Gastrocnemius medialis (tissue), 4 donors: ENCODE results near the gene EXOC6. TPM values are rescaled to one million over a fixed set of nuclear protein-coding genes. Genes with fewer than 3 reads are reported as not detected.

Experiments
- ATAC-seq, 2 donors: fragments of 150-250 bp; one replicate each; pipeline ENCODE4 v1.9.1; 2016
- DNase-seq, 2 donors: peaks; one replicate each; pipeline ENCODE4 v3.0.0-alpha.2; 2019
- H3K27ac ChIP-seq, 4 donors: fragments of 200-600 bp; sonication (generic); 1 replicate in 1 of 4; 2 replicates in 3 of 4; pipeline ENCODE4 v1.5.1; 2016 to 2018; ENCODE audit warnings: mild to moderate bottlenecking in 2 of 4, moderate library complexity in 1 of 4
- H3K27me3 ChIP-seq, 3 donors: fragments of 200-600 bp; sonication (generic) in 2 of 3; 1 replicate in 1 of 3; 2 replicates in 2 of 3; pipeline versions ENCODE4 v1.5.1 to v1.6.0; 2016 to 2019; ENCODE audit warnings: mild to moderate bottlenecking in 1 of 3, moderate library complexity in 1 of 3
- H3K36me3 ChIP-seq, 2 donors: fragments of 200-600 bp; sonication (generic) in 1 of 2; one replicate each; pipeline ENCODE4 v1.5.1; 2017 to 2018
- H3K4me1 ChIP-seq, 2 donors: fragments of 200-600 bp; sonication (generic) in 1 of 2; one replicate each; pipeline ENCODE4 v1.5.1; 2016 to 2017; ENCODE audit warnings: mild to moderate bottlenecking in 2 of 2
- H3K4me3 ChIP-seq, 4 donors: fragments of 200-600 bp; sonication (generic) in 3 of 4; 1 replicate in 1 of 4; 2 replicates in 3 of 4; pipeline ENCODE4 v1.5.1; 2016 to 2019; ENCODE audit warnings: mild to moderate bottlenecking in 2 of 4
- H3K9me3 ChIP-seq, 3 donors: fragments of 200-600 bp; sonication (generic) in 2 of 3; 1 replicate in 1 of 3; 2 replicates in 2 of 3; pipeline ENCODE4 v1.5.1; 2016 to 2019
- POLR2A ChIP-seq, 2 donors: fragments of 450-650 bp; IDR thresholded peaks; one replicate each; pipeline ENCODE4 v1.6.1; 2017; ENCODE audit warnings: antibody characterized with exemption in 2 of 2, mild to moderate bottlenecking in 2 of 2, moderate library complexity in 2 of 2
- in situ Hi-C, 4 donors: fragments of 200-750 bp; cut with MboI; loops; one replicate each; pipeline versions ENCODE4 v1.15.0 to v1.8.0; 2017; ENCODE audit warnings: low sequenced_read_pairs in 4 of 4
- intact Hi-C: fragments of 100-400 bp; cut with DNase I; formaldehyde crosslinking; loops from one replicate; pipeline ENCODE4 v1.15.1; 2023; ENCODE audit warnings: low total_unique reads
- total RNA-seq, 4 donors: library from RNA; depleted of rRNA; stranded (reverse); fragments of >200 nt; gene quantifications; one replicate each; pipeline versions ENCODE4 v1.1.0 to v1.2.3, GENCODE V29; 2016
- TF ChIP-seq, protein P1 (sequence below), 5 experiments: fragments of 450-650 bp in 3 of 5; fragments of 200-600 bp in 2 of 5; sonication (generic) in 2 of 5; IDR thresholded peaks in 4 of 5; conservative IDR thresholded peaks in 1 of 5; 1 replicate in 4 of 5; 2 replicates in 1 of 5; pipeline ENCODE4 v1.5.1; 2016 to 2019; ENCODE audit warnings: antibody characterized with exemption in 5 of 5, mild to moderate bottlenecking in 3 of 5, moderate library complexity in 3 of 5

EXOC6 gene
- total RNA-seq, 4 donors from 2014 or later, result 11.8 to 16.8 (median 14.6) TPM

DNA sequence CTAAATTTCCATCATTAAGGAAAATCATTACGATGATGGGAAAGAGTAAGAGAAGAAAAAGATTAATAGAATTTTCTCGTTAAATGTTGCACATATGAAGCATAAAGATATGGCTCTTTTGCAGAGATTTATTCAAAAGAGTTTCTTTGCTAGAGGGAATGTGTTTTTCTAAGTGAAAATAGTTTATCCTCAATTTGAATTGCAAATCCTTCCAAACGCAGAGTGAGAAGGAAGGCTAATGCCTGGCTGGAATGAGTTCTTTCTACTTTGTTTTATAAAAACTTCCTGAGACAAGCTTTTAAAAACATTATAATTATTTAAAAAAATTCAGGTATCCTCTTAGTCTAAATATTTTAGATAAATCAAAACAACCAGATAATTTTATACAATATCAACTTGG, 239.5 kb downstream of the EXOC6 start:
- H3K36me3 ChIP-seq, result no peaks in the 10 kb centered on the region
- TF ChIP-seq POLR2A (IDR thresholded peaks at IDR 0.05), result no peak
- TF ChIP-seq, protein P1, sequence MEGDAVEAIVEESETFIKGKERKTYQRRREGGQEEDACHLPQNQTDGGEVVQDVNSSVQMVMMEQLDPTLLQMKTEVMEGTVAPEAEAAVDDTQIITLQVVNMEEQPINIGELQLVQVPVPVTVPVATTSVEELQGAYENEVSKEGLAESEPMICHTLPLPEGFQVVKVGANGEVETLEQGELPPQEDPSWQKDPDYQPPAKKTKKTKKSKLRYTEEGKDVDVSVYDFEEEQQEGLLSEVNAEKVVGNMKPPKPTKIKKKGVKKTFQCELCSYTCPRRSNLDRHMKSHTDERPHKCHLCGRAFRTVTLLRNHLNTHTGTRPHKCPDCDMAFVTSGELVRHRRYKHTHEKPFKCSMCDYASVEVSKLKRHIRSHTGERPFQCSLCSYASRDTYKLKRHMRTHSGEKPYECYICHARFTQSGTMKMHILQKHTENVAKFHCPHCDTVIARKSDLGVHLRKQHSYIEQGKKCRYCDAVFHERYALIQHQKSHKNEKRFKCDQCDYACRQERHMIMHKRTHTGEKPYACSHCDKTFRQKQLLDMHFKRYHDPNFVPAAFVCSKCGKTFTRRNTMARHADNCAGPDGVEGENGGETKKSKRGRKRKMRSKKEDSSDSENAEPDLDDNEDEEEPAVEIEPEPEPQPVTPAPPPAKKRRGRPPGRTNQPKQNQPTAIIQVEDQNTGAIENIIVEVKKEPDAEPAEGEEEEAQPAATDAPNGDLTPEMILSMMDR (IDR thresholded peaks at IDR 0.05 in 4 of 5, conservative IDR thresholded peaks at IDR 0.05 in 1 of 5), result no peak
- ATAC-seq, result no peak
- no peak overlapping the region for H3K27ac ChIP-seq
- intact Hi-C loops, result no loop called here
- no peaks in the 10 kb centered on the region for H3K4me1 ChIP-seq
- H3K27me3 ChIP-seq, result no peaks in the 10 kb centered on the region
- in situ Hi-C loops, result loop anchor here in 1 of 4 donors (25.0 kb wide), 1 partner anchor 424 kb away; no protein-coding TSS in a partner anchor
- no peaks in the 10 kb centered on the region for H3K9me3 ChIP-seq
- DNase-seq, result no peak
- no peak overlapping the region for H3K4me3 ChIP-seq

DNA sequence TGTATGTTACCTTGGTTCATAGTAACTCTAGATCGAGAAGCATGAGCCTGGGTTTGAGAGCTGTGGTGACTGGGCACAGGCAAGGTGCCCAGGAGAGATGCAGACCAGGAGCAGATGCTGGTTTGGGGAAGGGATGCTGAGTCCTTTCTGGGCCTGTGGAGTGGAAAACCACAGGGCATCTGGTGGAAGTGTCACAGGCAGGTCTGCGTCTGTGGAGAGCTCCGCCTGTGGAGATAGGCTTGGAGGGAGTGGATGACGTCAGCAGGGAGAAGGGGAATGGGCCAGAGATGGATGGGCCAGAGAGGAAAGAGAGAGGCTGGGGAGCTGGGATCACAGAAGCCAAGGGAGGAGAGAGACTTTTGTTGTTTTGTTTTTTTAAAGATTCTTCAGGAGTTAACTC, 240.1 kb downstream of the EXOC6 start:
- no peak for ATAC-seq
- TF ChIP-seq, protein P1 (IDR thresholded peaks at IDR 0.05 in 4 of 5, conservative IDR thresholded peaks at IDR 0.05 in 1 of 5), result no peak
- TF ChIP-seq POLR2A (IDR thresholded peaks at IDR 0.05), result no peak
- in situ Hi-C loops (loop anchor here in 1 of 4 donors (25.0 kb wide), 1 partner anchor 424 kb away; no protein-coding TSS in a partner anchor), intact Hi-C loops (no loop called here)
- no peaks in the 10 kb centered on the region for H3K4me1 ChIP-seq
- DNase-seq, result no peak
- no peaks in the 10 kb centered on the region for H3K36me3 ChIP-seq
- H3K4me3 ChIP-seq, result no peak overlapping the region
- no peaks in the 10 kb centered on the region for H3K9me3 ChIP-seq
- no peak overlapping the region for H3K27ac ChIP-seq
- no peaks in the 10 kb centered on the region for H3K27me3 ChIP-seq

DNA sequence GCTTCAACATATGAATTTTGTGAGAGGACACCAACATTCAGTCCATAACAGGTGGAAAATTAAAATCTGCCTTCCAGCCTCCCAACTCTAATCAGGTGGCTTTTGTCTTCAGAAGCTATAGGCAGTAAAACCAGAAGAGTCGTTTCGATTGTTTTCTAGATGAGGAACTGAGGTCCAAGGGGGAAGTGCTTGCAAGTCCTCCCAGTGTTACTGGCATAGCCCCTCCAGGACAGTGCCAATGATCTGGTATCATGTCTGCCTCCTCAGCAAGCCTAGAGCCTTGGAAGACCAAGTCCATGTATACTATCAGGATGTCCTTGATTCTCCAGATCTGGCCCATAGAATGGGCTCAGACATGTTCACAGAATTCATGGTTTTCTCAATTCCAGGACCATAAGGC, 242.3 kb downstream of the EXOC6 start:
- DNase-seq, result no peak
- ATAC-seq, result no peak
- no peaks in the 10 kb centered on the region for H3K4me1 ChIP-seq
- H3K36me3 ChIP-seq, result no peaks in the 10 kb centered on the region
- intact Hi-C loops, result no loop called here
- no peaks in the 10 kb centered on the region for H3K9me3 ChIP-seq
- TF ChIP-seq POLR2A (IDR thresholded peaks at IDR 0.05), result no peak
- TF ChIP-seq, protein P1 (IDR thresholded peaks at IDR 0.05 in 4 of 5, conservative IDR thresholded peaks at IDR 0.05 in 1 of 5), result no peak
- no peaks in the 10 kb centered on the region for H3K27me3 ChIP-seq
- in situ Hi-C loops, result loop anchor here in 1 of 4 donors (25.0 kb wide), 1 partner anchor 422 kb away; no protein-coding TSS in a partner anchor
- H3K4me3 ChIP-seq, result no peak overlapping the region
- H3K27ac ChIP-seq, result no peak overlapping the region

DNA sequence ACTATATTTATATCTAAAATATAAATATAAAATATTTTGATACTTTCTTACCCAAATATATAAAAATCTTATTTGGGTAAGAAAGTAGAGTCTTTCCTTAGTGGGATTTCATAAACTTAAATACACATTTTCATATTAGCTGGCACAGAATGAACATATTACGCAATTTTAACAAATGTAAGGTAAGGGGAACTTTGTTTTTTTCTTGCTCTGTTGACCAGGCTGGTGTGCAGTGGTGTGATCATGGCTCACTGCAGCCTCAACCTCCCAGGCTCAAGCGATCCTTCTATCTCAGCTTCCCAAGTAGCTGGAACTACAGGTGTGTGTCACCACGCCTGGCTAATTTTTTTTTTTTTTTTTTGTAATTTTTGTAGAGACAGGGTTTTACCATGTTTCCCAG, 243.6 kb downstream of the EXOC6 start:
- no peaks in the 10 kb centered on the region for H3K36me3 ChIP-seq
- intact Hi-C loops (no loop called here), in situ Hi-C loops (loop anchor here in 1 of 4 donors (25.0 kb wide), 1 partner anchor 420 kb away; no protein-coding TSS in a partner anchor)
- no peaks in the 10 kb centered on the region for H3K4me1 ChIP-seq
- no peak for DNase-seq
- no peak overlapping the region for H3K4me3 ChIP-seq
- no peaks in the 10 kb centered on the region for H3K9me3 ChIP-seq
- ATAC-seq, result no peak
- TF ChIP-seq, protein P1 (IDR thresholded peaks at IDR 0.05 in 4 of 5, conservative IDR thresholded peaks at IDR 0.05 in 1 of 5), result no peak
- no peak for TF ChIP-seq POLR2A (IDR thresholded peaks at IDR 0.05)
- no peaks in the 10 kb centered on the region for H3K27me3 ChIP-seq
- no peak overlapping the region for H3K27ac ChIP-seq

DNA sequence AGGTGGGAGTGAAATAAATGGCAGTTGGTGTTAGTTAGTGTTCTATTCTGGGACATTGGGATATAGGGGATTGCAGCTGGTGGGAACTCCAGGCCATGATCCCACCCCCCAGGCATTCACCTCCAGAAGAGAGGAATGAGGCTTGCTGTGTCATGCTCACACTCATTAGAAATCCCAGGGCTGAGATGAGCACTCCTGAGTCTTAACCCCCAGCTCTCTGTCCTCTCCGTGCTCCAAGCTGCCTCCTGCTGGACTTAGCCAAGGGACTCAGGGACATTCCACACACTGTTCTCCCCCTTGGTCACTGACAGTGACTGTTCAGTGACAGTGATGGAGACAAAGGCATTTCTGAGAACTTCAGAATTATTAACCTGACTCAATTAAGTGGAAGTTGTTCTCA, 246.9 kb downstream of the EXOC6 start:
- in situ Hi-C loops, result loop anchor here in 1 of 4 donors (25.0 kb wide), 1 partner anchor 417 kb away; no protein-coding TSS in a partner anchor
- intact Hi-C loops, result no loop called here
- ATAC-seq, result no peak
- Histone ChIP-seq H3K4me3 (no peak overlapping the region), H3K36me3 (no peaks in the 10 kb centered on the region), H3K27ac (no peak overlapping the region), H3K9me3 (no peaks in the 10 kb centered on the region), H3K4me1 (no peaks in the 10 kb centered on the region), H3K27me3 (no peaks in the 10 kb centered on the region)
- no peak for DNase-seq
- TF ChIP-seq, protein P1 (IDR thresholded peaks at IDR 0.05 in 4 of 5, conservative IDR thresholded peaks at IDR 0.05 in 1 of 5), result no peak
- no peak for TF ChIP-seq POLR2A (IDR thresholded peaks at IDR 0.05)
